Lung microvascular endothelial cell (primary cell): Measurements from ENCODE around the gene METTL25. TPM values are rescaled to one million over a fixed set of nuclear protein-coding genes. Genes with fewer than 3 reads are reported as not detected.

ENCODE experiments used
- DNase-seq, 2 donors: peaks; one replicate each; pipeline versions ENCODE4 v3.0.0 to v3.0.0-alpha.2; 2010; ENCODE audit warnings: low read depth in 2 of 2
- total RNA-seq: library from RNA; depleted of rRNA; stranded (reverse); fragments of >200 nt; gene quantifications from 2 replicates; pipeline ENCODE4 v1.2.1, GENCODE V29; 2014

METTL25 gene
- total RNA-seq, 1 donor from 2014 or later, result 15.7 TPM

DNA sequence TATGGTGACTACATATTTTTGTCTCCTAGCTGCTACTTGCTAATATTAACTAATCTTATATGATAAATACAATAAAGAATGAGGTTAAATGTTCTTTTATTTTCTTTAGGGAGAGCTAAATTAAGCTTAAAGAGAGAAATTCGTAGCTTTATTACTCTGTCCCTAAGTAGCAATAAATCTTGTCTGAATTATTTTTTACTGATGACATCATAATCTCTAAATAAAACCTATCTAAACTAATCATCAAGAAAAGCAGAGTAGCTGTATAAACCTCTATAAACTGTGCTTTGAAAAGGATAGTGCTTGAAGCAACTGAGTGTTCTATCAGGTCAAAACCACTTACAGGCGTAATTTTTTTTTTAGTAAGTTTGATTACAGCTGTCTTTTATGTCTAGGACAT, 42.5 kb downstream of the METTL25 start:
- DNase-seq, result no peak

DNA sequence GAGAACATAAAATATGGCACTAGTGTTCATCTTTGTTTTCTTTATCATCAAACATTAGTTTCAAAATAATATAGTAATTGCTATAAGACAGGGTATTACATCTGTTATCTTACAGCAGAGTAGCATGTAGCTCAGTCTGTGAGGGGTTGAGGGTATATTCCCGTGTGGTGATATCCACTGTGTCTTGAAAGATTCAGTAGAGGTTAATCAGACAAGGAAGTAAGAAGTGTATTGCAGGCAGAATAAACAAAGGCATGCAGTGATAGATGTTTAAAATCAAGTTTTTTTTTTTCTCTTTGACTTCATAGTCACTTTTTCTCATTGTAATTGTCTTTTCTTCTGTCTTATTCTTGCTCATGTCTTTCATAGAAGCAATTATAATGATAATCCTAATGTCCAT, 48.3 kb downstream of the METTL25 start:
- DNase-seq, result no peak

DNA sequence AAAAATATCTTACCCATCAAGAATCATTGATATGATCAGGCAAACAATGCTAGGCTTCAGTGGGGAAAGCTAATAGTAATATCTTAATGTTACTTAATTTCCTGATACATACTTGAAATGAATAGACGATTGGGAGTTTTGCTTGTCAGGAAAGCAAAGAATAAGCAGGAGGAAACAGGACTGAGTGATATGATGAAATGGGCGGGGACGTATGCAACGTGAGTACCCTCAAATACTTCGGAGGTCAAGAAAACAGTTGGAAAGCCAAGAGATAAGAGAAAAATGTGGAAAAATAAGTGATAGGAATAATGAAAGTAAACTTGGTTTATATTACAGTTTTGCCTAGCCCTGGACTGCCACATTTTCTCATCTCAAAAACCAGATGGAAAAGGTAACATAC, 49.2 kb downstream of the METTL25 start:
- DNase-seq, result peak; percentile 5 to 39

DNA sequence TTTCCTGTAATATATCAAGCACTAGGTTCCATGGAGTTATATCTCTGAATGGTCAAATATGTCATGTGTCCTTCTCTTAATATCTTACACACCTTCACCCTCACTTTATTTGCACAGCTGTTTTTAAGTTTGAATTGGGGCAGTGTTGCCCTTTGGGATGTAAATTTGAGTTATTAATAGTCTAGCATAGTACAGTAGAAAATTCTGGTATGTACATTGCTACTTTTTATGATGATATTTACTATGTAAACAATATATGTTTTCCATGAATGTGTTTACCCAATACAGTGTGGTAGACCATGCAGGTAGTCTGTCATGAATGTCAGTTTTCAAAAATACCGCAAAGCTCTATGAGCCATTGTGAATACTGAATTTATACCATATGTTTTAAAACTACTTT, 50.5 kb downstream of the METTL25 start:
- DNase-seq, result no peak

DNA sequence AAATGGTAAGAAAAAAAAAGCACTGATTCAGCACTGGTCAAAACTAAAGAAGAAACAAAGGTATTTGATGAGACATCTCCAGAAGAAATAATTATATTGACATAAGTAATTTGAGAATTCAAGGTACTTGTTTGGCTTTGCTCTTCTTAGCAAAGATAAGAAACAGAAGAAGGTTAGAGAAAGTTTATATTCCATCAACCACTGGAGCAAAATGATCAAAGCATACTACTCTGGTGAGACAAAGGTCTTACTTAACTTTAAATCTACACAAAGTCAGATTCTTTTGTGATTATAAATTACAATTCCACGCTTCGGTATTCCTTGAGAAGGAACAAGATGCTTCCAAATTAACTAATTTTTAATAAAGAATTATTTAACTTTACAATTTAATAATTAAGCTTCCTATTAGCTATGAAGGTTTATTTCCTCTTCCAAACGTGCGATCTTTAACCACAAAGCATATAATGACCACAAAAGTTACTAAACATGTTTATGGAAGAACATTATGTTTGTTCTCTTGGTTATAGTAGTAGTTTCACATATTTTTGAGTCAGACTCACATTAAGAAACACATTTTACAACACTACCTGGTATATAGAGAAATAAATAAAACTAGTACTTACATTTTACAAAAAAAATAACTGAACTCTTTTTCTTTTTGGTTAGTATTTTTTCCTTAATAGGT, 53.4 kb downstream of the METTL25 start:
- DNase-seq, result no peak

DNA sequence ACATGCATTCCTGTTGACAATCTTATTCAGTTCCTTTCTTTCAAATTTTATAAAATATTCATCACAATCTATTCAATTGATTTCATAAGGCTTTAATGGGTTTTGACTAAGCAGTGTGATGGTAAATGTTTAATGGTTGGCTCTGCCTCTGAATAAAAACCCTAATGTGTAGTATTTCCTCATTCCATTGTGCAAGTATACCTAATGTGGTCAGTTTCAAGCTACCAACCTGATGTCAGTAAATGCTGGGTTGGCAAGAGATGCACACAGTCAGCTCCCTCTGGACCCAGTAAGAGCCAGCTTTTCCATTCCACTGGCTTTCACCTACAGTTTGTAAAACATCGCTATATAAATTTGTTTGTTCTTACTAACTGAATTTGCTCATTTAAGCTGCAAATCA, 53.9 kb downstream of the METTL25 start:
- no peak for DNase-seq

DNA sequence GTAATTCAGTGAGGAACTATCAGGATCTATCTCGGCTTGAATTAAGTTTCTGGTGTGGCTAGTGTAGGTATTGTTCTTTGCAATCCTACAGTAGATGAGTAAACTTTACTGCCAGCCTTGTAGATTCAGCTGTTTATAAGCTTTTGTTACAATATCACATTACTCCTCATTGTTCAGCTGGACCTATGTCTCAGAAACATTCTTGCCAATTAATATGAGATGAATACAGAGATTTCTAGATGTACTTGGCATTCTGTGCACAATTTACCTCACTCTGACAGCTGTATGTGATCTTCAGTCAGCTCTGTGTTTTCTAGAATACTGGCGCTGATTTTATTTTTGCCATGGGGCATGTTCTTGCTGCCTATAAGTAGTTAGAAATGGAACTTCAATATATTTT, 55.7 kb downstream of the METTL25 start:
- no peak for DNase-seq

DNA sequence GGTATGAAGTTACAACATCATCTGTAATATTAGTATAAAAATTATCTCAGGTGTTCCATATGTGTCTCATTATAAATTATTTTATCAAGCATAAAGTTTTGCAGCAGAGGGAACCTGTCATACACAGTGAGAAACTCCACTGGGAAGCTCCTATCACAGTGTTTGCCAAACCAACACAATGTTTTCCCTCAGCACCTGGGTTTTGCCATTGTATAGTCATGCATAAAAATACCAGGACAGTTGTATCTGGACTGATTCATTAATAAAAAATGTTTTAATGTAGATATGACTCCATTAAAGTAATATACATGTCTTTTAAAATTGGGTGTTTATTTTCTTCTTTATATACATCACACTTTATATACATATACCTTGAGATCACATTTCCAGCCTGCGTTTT, 56.6 kb downstream of the METTL25 start:
- no peak for DNase-seq

DNA sequence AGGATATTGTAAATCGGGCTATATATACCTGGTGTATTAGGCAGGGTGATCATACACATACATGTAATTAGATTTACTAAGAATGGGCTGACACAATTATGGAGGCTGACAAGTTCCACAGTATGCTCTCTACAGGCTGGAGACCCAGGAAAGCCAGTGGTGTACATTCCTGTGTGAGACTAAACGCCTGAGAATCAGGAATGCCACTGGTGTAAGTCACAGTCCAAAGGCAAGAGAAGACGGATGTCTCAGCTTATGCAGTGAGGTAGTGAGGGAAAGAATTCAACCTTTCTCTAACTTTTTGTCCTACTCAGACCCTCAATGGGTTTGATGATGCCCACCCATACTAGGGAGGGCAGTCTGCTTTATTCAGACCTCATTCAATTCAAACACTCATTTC, 57.1 kb downstream of the METTL25 start:
- DNase-seq, result no peak

DNA sequence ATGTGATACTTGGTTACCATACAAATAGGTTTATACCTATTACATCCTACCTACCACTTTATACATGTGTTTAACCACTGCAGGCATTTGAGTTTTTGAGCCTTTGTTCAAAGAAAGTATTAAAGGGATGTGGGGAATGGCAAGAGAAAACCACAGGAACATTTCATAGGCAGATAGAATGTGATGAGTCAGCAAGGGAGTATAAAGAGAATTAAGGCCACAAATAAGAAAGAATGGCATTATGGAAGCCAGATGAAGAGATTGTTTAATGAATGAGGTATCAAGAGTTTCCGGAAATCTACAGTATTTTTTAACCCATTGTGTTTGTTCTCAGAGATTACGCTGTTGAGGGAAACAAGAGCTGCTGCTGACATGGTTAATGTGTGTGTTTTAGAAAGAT, 66.9 kb downstream of the METTL25 start:
- DNase-seq, result no peak

DNA sequence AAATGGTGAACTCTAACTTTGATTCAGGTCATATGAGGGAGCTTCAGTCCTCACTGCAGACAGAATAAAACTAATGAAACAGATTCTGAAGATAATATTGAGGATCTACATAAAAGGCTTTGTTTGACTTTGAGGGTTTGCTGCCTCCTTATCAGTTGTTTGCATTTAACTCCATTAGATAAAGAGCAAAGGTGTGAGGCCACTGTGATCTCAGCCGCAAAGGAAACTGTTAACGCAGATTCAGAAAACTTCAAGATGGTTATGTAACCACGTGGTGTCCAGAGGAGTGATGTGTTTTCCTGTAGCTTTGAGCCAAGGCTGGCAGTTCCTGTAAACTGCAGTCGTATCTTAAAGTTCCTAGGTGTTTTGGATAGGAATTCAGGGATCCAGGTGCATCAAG, 67.8 kb downstream of the METTL25 start:
- DNase-seq, result no peak

DNA sequence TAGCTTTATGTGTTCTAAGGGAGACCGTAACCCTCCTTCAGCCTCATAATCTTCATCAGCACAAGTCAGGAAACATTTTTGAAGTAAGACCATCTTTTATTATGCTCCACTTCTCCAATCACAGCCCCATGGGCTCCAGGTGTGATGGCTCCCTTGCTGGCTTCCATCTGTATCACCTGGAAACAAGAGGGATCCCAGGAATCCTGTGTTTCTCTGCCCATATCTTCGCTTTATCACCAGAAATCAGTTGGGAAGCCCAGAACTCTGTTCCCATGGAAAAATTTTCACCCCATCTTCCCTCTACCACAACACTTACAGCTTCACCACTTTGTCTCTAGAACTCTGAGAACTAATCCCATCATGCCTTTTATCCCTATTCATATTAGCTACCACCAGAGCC, 68.3 kb downstream of the METTL25 start:
- DNase-seq, result no peak

DNA sequence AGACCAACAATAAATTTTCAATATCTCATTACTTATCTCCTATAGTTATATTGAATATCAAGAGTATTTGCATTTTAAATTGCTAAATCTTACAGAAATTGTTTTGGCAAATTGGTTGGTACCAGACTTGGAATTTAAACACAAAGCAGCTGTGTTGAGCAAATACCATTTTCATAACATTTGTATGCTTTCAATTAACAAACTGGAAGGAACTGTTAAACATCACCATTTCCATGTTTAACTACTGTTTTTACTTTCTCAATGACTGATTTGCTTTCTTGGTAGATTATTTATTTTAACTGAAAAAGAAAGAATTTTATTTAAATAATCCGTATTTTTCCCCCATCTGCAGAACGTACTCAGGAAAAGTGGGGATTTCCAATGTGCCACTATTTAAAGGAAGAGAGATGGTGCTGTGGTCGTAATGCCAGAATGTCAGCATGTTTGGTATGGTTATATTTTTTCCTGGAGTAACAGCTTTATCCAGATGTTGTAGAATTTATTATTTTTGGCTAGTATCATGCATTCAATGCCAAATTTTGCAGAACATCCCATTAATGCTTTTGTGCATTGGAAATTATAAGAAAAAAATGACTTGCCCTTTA, 72.3 kb downstream of the METTL25 start:
- DNase-seq, result peak in 1 of 2 donors; percentile 21

DNA sequence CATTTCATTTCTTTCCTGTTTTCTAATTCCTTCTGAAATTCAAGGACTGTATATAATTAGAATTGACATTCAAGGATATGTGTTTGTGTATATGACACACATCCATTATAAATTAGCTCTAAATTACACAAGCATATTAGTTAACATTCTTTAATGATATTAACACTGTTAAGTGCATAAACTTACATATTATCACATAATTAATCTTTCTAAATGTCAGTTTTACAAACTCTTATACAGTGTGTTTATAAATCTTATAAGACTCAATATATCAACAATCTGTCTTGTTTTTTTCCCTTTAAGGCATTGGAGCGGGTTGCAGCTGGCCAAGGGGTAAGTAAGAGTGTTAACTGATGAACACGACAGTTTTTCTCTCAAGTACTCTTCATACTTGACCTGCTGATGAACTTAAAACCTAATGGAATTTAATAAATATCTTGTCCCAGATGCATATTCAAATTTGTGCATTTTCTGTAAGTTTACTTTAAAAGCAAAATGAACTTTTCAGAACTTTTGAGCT, 76.1 kb downstream of the METTL25 start:
- no peak for DNase-seq

DNA sequence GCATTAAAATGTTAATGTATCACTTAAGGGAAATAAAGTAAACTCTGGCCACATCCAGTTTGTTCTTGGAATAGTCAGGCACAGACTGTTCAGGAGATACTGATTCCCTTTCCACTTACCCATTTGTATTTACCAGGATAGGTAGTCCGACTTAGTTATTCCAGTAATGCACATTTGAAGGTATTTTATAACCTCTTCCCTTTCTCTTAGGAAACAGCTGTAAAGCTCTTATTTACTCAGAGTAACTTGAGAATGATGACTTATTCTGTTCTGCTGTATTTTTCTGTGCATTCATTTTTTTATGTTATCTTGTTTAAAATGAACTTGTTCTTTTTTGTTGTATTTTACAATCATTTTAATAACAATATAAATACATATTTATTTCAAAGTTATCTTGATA, 78.0 kb downstream of the METTL25 start:
- DNase-seq, result no peak

DNA sequence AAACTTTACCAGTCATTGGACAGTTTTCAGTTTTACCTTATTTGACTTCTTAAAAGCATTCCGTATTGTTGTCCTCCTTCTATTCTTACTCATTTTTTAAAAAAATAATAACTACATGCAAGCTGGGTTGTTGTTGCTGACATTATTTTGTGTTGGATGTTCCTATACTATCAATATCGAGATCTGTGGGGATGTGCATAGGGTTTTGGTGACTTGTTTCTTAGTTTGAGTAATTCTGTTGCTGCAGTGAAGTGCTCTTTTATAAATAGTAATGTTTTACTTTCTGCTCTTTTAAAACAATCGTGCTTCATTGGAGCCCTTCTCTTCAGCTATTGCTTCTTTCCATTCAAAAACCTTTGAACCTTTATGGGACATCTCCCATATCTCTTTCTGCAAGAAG, 79.4 kb downstream of the METTL25 start:
- no peak for DNase-seq

DNA sequence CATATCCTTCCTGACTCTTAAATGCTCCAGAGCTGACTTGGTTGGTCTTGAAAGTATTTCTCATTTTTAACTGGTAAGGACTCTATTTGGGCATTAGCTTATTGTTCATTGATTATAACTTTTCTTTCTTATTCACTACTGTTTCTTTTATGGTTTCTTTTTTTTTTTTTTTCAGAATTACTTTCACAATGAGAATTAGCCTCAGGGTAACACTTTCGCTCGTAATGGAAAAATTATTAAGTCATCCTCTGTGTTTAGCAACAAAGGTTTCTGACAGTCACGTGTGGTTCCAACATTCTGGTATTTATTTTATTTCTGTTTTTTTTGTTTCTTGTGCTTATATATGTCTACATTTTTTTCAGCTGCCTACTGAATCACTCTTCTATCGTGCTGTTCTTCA, 80.0 kb downstream of the METTL25 start:
- no peak for DNase-seq

DNA sequence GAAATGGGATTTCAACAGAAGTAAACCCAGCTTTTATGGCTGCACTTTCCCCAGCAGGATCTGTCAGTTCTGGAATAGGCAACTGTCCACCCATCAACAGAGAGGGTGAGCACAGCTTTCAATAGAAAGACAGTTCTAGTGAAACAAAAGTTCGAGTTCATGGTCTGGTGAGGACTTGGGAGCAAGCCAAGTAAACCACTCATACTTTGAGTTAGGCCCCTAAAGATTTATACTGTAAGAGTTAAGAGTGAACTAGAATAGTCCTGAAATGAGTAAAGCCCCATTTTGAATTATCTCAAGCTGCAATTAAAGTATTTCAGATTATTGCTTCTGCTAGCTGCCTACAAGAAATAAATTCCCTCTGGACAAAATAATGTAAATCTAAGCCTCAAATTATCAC, 82.6 kb downstream of the METTL25 start:
- DNase-seq, result no peak

DNA sequence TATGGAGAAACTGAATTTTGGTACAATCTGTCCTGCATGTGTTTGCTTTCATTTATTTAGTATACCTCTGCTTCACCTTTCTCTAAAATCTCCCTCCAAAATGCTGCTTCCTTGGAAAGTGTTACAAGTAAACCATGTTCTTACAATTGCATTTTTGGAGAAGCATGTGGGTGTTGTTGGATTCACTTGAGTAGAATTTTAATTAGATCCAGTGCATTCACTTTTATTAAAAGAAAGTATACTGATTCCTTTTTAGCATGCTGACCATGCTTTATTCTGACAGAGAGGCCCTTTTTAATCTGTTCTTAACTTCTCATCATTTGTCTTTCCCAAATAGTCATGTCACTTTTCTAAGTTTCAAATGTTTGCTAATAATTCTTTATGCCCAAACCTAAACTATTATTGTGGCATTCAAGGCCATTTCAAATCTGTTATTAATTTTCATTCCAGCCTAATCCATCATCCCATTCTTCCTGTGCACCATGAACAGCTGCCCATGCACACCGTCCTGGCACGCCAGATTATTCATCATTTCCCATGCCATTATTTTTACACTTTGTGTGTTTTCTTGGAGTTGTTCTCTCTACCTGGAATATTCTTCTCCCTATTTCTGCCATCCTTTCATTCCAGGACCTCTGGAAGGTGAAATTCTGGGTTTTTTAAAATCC, 90.7 kb downstream of the METTL25 start:
- peak in 1 of 2 donors; percentile 20 for DNase-seq

DNA sequence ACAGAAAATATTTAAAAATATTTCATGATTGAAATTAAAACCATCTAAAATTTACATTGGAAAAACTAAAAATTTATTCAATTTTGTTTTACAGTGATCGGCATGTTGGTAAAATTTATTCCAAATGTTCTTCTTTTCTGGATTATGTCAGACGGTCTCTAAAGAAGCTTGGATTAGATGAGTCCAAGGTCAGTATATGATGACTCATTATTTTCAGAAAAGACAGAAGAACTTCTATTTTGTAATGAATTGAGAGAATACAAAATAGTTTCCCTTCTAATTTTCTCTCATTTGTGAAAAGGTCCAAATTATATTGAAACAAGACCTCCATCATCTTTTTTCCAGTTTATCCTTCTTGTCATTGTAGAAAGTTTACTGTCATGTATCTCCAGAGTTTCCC, 98.3 kb downstream of the METTL25 start:
- no peak for DNase-seq

DNA sequence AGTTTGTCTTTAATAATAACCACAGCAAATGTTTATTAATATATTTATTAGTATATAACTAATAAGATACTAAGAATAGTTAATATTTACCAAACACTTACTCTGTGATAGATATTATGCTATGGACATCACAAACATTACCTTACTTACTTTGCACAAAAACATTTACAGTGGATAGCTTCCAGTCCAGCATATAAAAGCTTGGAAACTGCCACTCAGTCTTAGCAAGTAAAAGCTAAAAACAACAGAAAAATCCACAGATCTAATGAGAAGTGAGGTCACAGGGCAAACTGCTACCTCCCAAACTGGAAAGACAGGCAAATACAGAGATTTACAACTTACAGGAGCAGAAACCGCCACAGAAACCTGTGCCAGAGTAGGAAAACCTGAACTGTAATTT, 99.8 kb downstream of the METTL25 start:
- no peak for DNase-seq

DNA sequence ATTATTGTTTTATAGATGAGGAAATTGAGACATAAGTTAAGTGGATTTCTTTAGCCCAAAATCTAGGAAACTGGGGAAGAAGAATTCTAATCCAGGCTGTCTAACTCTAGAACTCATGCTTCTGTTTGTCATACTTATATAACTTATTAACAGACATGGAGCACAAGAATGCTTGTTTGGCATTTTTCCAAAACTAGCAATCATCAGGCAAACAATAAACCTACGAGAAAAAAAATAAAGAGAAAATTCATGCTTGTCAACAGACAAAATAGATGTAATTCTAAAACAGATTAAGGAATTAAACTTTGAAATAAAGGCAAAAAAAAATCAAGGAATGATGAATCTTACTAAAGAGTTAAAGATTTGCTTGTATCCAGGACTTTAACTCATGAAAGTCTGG, 103.1 kb downstream of the METTL25 start:
- DNase-seq, result peak; percentile 39 to 66

DNA sequence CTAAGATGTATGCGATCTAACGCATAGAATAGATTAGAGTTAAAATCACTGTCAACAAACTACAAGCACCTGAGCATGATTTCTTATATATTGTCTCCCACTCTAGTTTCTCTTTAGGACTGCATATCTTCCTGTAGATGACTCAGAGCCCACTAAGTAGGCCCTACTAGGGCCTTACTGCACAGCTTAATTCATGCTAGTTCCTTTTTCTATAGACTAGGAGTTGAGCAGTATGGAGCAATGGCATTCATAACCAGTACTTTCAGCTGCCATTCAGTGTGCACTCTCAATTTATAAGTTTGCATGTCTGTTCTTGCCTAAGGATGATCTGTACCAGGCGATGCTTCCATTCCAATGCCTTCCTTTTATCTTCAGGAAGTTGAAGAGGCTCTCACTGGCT, 103.5 kb downstream of the METTL25 start:
- DNase-seq, result peak in 1 of 2 donors; percentile 43
